Stimulated activated naive CD4-positive, alpha-beta T cell (primary cell): Measurements from ENCODE around the gene CD300E.
A peak's percentile ranks its signal among the peaks of the same experiment; 100 is the strongest.
"Not testable (repeated sequence)": the region's sequence is repeated elsewhere in the genome, so short reads cannot be mapped to it uniquely, and the experiment has no call there.

ENCODE experiments used
- DNase-seq, 6 experiments: peaks; one replicate each; lab custom pipeline; 2025; lab: John Stamatoyannopoulos, UW

Gene CD300E

GRCh38 chr17:74633326-74633725, 9.8 kb upstream of the CD300E start:
- DNase-seq = no peak

DNA sequence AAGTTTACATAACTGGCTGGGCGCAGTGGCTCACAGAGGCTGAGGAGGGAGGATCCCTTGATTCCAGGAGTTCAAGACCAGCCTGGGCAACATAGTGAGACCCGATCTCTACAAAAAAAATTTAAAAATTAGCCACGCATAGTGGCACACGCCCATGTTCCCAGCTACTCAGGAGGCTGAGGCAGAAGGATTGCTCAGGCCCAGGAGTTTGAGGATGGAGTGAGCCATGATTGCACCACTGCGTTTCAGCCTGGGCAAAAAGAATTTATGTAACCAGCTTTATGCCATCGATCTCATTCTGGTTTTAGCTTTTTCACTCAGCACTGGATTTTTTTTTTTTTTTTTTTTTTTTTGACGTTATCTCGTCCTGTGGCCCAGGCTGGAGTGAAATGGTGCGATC, 9.1 kb upstream of the CD300E start:
- DNase-seq = no peak

GRCh38 chr17:74631468-74632450, 8.2 kb upstream of the CD300E start:
- DNase-seq = no peak

DNA sequence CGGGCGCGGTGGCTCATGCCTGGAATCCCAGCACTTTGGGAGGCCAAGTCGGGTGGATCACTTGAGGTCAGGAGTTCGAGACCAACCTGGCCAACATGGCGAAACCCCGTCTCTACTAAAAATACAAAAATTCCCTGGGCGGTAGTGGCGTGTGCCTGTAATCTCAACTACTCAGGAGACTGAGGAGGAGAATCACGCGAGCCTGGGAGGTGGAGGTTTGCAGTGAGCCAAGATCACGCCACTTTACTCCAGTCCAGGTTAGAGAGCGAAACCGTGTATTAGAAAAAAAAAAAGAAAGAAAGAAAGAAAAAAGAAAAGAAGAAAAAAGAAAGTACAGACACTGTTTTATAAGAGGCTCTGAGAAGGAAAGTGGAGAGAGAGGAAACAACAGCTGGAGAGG, 6.7 kb upstream of the CD300E start:
- DNase-seq = not testable (repeated sequence)

- no peak for DNase-seq
Observed at GRCh38 chr17:74625661-74626060, 2.1 kb upstream of the CD300E start.

DNA sequence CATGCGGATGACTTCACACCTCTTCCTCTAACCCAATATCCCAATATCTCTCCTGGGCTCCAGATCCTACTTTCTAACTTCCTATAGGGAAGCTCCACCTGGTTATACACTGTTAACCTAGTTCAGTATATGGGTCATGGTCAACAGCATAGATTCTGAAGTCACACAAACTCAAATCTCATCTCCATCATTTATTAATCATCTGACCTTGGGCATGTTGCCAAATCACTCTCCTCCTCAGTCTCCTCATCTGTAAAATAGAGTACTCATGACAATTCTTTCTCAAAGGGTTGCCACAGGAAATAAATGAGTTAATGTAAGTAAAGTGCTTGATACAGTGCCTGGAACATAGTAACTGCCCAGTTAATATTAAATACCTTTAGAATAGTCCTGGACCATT, 593 bp upstream of the CD300E start:
- no peak for DNase-seq

GRCh38 chr17:74619077-74619673, 4.4 kb downstream of the CD300E start:
- DNase-seq = no peak

DNA sequence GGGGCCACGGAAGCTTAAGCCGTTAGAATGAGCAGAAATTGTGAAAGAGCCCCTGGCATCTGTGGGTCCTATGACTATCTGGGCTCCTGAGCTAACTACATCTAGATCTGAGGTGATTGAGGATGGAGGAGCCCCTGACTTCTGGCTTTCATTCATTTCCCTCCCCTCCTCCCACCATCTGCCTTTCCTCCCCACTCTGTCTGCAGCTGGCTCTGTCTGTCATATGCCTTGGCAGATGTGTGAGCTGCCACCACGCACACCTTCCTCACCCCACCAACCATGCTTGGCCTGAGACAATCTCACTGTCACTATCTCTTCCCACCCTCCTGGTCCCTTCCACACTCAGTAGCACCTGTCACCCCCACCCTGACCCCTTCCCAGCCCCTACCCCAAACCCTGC, 5.1 kb downstream of the CD300E start:
- no peak for DNase-seq

- no peak for DNase-seq
Observed at GRCh38 chr17:74616696-74617095, 6.8 kb downstream of the CD300E start.

GRCh38 chr17:74612046-74612445, 11.5 kb downstream of the CD300E start:
- DNase-seq = no peak

DNA sequence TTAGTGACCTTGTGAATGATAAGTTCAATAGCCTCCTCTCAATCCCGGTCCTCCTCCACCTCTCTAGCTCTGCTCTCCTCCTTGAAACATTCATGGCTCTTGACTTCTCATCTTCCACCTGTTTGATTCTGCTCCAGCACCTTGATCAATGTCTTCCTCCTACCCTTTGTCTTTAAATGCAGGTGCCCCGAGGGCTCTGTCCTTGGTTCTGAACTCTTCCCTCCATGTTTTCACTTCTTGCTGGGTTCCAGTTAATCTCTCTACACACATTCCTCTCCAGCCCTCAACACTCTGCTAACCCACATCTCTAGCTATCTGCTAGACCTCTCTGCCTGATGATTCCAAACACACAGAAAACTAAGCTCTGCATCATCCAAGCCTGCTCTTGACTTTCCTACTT, 13.4 kb downstream of the CD300E start:
- DNase-seq = no peak

- DNase-seq = no peak
Observed at GRCh38 chr17:74608511-74608910, 15.0 kb downstream of the CD300E start.

GRCh38 chr17:74607221-74607620, 16.3 kb downstream of the CD300E start:
- DNase-seq = no peak

DNA sequence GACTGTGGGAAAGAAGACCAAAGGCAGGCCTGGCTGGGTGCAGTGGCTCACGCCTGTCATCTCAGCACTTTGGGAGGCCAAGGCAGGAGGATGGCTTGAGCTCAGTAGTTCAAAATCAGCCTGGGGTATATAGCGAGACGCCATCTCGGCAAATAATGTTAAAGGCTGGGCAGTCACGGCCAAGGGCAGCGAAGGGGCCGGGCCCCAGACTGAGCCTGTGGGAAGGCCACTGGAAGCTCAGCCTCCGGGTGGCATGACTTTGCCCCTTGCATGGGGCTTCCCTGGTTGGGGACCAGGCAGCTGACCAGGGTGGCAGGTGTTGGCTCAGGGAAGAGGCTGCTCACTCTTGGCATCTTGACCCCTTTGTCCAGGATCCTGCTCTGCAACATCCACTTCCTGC, 17.5 kb downstream of the CD300E start:
- DNase-seq = no peak

- no peak for DNase-seq
Observed at GRCh38 chr17:74605361-74605760, 18.2 kb downstream of the CD300E start.

DNA sequence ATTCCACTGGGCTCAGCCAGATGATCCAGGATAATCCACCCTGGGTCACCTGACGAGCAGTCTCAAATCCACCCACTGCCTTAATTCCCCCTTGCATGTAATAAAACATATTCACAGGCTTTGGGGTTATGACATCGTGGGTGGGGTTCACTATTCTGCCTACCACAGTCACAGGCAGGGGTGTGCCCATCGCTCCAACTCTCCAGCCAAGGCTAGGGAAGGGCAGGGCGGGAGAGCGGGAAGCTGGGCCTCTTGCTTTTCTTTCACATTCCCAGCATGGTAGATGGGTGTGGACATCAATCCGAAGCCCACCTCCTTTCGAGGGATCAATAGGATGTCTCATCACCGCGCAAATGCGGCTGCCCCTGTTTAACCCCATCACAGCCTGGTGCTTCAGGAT, 18.8 kb downstream of the CD300E start:
- DNase-seq = no peak

- DNase-seq = no peak
Observed at GRCh38 chr17:74604200-74604599, 19.3 kb downstream of the CD300E start.

DNA sequence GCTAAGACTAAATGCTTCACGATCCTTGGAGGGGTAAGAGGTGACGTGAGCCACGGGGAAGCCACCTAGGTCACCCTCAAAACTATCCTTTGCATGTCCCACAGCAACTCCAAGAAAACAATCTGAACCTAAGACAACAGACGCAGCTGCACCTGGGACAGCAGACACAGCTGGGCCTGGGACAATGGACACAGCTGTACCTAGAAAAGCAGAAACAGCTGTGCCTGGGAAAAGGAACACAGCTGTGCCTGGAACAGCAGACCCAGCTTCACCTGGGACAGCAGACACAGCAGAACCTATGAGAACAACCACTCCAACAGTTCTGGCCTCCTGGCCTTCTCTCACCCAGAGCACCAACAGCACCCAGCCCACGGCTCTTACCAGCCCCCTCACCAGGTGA, 19.8 kb downstream of the CD300E start:
- no peak for DNase-seq

DNA sequence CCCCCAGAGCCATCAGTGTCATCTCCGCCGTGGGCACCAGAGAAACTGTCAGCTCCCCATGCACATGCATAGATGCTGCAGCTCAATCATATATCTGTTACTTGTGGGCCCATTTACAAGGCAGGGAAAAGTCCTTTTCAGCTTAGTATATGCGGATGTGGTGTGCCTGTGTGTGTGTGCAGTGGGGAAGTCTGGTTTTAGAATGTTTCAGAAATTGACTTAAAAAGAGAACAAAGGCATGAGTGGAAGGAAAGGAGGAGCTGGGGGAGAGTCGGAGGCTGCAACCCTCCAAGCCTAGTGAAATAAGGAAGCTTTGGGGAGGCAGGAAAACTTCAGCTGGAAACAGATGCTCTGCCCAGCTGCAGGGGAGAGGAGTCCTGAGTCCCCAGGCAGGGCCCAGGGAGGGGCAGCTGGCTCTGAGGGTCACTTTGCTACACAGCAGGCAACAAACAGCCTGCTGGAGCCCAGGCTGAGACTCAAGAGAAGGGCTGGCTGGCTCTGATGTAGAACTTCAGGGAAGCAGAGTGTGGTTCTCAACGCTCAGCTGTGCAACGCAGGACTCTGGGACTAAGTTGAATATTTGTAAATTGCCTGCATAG, 20.4 kb downstream of the CD300E start:
- DNase-seq = peak in 3 of 6 experiments; percentile 9 to 14 (median 11)

- peak in 3 of 6 experiments; percentile 4 to 12 (median 6) for DNase-seq
Observed at GRCh38 chr17:74601944-74602572, 21.5 kb downstream of the CD300E start.

DNA sequence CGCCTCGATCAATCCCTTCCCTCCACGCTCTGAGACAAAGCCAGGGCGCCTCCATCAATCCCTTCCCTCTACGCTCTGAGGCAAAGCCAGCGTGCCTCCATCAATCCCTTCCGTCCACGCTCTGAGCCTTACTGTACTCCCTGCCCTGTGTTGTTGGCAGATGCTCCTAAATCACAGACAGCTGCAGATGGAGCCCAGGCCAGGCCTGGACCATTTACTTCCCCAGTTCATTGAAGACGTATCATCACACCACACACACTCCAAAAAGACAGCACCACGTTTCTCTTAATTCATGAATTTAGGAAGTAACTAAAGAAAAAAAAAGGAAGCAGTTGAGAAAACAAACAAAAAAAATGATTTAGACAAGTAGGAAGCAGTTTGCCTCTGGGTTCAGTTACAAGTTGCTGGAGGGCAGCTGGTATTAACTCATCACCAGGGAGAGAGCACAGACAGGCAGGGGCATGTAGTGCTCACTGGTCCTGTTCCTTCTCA, 24.0 kb downstream of the CD300E start:
- DNase-seq = no peak

- no peak for DNase-seq
Observed at GRCh38 chr17:74599023-74599399, 24.5 kb downstream of the CD300E start.
